Measurements from ENCODE around the gene SPTLC2.
A peak's percentile ranks its signal among the peaks of the same experiment; 100 is the strongest.
"Not testable (repeated sequence)": the region's sequence is repeated elsewhere in the genome, so short reads cannot be mapped to it uniquely, and the experiment has no call there.

Gene SPTLC2

GRCh38 chr14:77541905-77542304, 74.5 kb downstream of the SPTLC2 start:
- H3K9me3 ChIP-seq (ENCODE audit: control extremely low read depth in 1 of 5, control insufficient read depth in 4 of 5, insufficient read depth in 2 of 5, low read depth in 1 of 5, low read length in 4 of 5): no peaks in the 10 kb centered on the region
- peak in 2 of 3 donors; percentile 30 to 36 for DNase-seq
- H3K4me3 ChIP-seq (ENCODE audit: control insufficient read depth in 1 of 7, extremely low read depth in 1 of 7, insufficient read depth in 4 of 7, low read depth in 2 of 7, low read length in 6 of 7): peak overlapping the region in 2 of 7 experiments; percentile 52 to 57
- peak overlapping the region in 1 of 2 experiments; percentile 77 for H3K27ac ChIP-seq (ENCODE audit: insufficient read depth in 1 of 2, low read depth in 1 of 2, low read length in 2 of 2, poor library complexity in 1 of 2, severe bottlenecking in 2 of 2)
- WGBS (ENCODE audit: insufficient coverage): 70% methylated on average over 3 of the region's 4 CpGs
- H3K27me3 ChIP-seq (replicated peaks in 2 of 5; ENCODE audit: control insufficient read depth in 4 of 5, insufficient read depth in 5 of 5, low read length in 4 of 5): no peaks in the 10 kb centered on the region
- CTCF ChIA-PET: interaction anchor here (1.2 to 2.9 kb wide), 4 partner anchors 9 to 77 kb away, joined by 3 to 11 read pairs (median 4); no protein-coding TSS in a partner anchor
- H3K4me1 ChIP-seq (ENCODE audit: control extremely low read depth in 1 of 4, control insufficient read depth in 4 of 4, insufficient read depth in 4 of 4, low read length in 3 of 4): peaks cover 7 to 42% (median 31%) of the 10 kb centered on the region in 4 experiments
- POLR2A ChIA-PET: no interaction called here
- H3K36me3 ChIP-seq (ENCODE audit: control insufficient read depth in 4 of 4, insufficient read depth in 4 of 4, low read length in 3 of 4): peaks cover 3 to 23% (median 14%) of the 10 kb centered on the region in 4 experiments

- POLR2A ChIA-PET; CTCF ChIA-PET; H3K4me3 ChIP-seq (ENCODE audit: control insufficient read depth in 1 of 7, extremely low read depth in 1 of 7, insufficient read depth in 4 of 7, low read depth in 2 of 7, low read length in 6 of 7); H3K27ac ChIP-seq (ENCODE audit: insufficient read depth in 1 of 2, low read depth in 1 of 2, low read length in 2 of 2, poor library complexity in 1 of 2, severe bottlenecking in 2 of 2); H3K27me3 ChIP-seq (replicated peaks in 2 of 5; ENCODE audit: control insufficient read depth in 4 of 5, insufficient read depth in 5 of 5, low read length in 4 of 5); H3K9me3 ChIP-seq (ENCODE audit: control extremely low read depth in 1 of 5, control insufficient read depth in 4 of 5, insufficient read depth in 2 of 5, low read depth in 1 of 5, low read length in 4 of 5); DNase-seq: not testable (repeated sequence)
- WGBS (ENCODE audit: insufficient coverage): 100% methylated on average over 3 of the region's 5 CpGs
- Histone ChIP-seq H3K36me3 (ENCODE audit: control insufficient read depth in 4 of 4, insufficient read depth in 4 of 4, low read length in 3 of 4) (peaks cover 9 to 17% (median 13%) of the 10 kb centered on the region in 4 experiments), H3K4me1 (ENCODE audit: control extremely low read depth in 1 of 4, control insufficient read depth in 4 of 4, insufficient read depth in 4 of 4, low read length in 3 of 4) (peaks cover 0 to 14% (median 8%) of the 10 kb centered on the region in 4 experiments)
These were observed 79.5 kb downstream of the SPTLC2 start for GRCh38 chr14:77536951-77537350.

- CTCF ChIA-PET: no interaction called here
- H3K36me3 ChIP-seq (ENCODE audit: control insufficient read depth in 4 of 4, insufficient read depth in 4 of 4, low read length in 3 of 4): peaks cover 8 to 23% (median 18%) of the 10 kb centered on the region in 4 experiments
- POLR2A ChIA-PET: no interaction called here
These were observed 85.4 kb downstream of the SPTLC2 start for GRCh38 chr14:77531071-77531470.

GRCh38 chr14:77529963-77530362, 86.5 kb downstream of the SPTLC2 start:
- DNase-seq: no peak
- ChIA-PET POLR2A (no interaction called here), CTCF (interaction anchor here (1.9 kb wide), 1 partner anchor 21 kb away, joined by 11 read pairs; no protein-coding TSS in a partner anchor)
- Histone ChIP-seq H3K27me3 (replicated peaks in 2 of 5; ENCODE audit: control insufficient read depth in 4 of 5, insufficient read depth in 5 of 5, low read length in 4 of 5) (no peaks in the 10 kb centered on the region), H3K36me3 (ENCODE audit: control insufficient read depth in 4 of 4, insufficient read depth in 4 of 4, low read length in 3 of 4) (peaks cover 5 to 17% (median 12%) of the 10 kb centered on the region in 4 experiments), H3K4me3 (ENCODE audit: control insufficient read depth in 1 of 7, extremely low read depth in 1 of 7, insufficient read depth in 4 of 7, low read depth in 2 of 7, low read length in 6 of 7) (no peak overlapping the region), H3K4me1 (ENCODE audit: control extremely low read depth in 1 of 4, control insufficient read depth in 4 of 4, insufficient read depth in 4 of 4, low read length in 3 of 4) (no peaks in the 10 kb centered on the region), H3K27ac (ENCODE audit: insufficient read depth in 1 of 2, low read depth in 1 of 2, low read length in 2 of 2, poor library complexity in 1 of 2, severe bottlenecking in 2 of 2) (no peak overlapping the region), H3K9me3 (ENCODE audit: control extremely low read depth in 1 of 5, control insufficient read depth in 4 of 5, insufficient read depth in 2 of 5, low read depth in 1 of 5, low read length in 4 of 5) (no peaks in the 10 kb centered on the region)

More at GRCh38 chr14:77531071-77531470, 85.4 kb downstream of the SPTLC2 start:
- Histone ChIP-seq H3K9me3 (ENCODE audit: control extremely low read depth in 1 of 5, control insufficient read depth in 4 of 5, insufficient read depth in 2 of 5, low read depth in 1 of 5, low read length in 4 of 5) (no peaks in the 10 kb centered on the region), H3K27me3 (replicated peaks in 2 of 5; ENCODE audit: control insufficient read depth in 4 of 5, insufficient read depth in 5 of 5, low read length in 4 of 5) (no peaks in the 10 kb centered on the region), H3K4me1 (ENCODE audit: control extremely low read depth in 1 of 4, control insufficient read depth in 4 of 4, insufficient read depth in 4 of 4, low read length in 3 of 4) (no peaks in the 10 kb centered on the region), H3K27ac (ENCODE audit: insufficient read depth in 1 of 2, low read depth in 1 of 2, low read length in 2 of 2, poor library complexity in 1 of 2, severe bottlenecking in 2 of 2) (no peak overlapping the region), H3K4me3 (ENCODE audit: control insufficient read depth in 1 of 7, extremely low read depth in 1 of 7, insufficient read depth in 4 of 7, low read depth in 2 of 7, low read length in 6 of 7) (peak overlapping the region in 1 of 7 experiments; percentile 7)
- DNase-seq: no peak

GRCh38 chr14:77529213-77529612, 87.2 kb downstream of the SPTLC2 start:
- 60% methylated on average over 1 of the region's 2 CpGs for WGBS (ENCODE audit: insufficient coverage)
- H3K4me3 ChIP-seq (ENCODE audit: control insufficient read depth in 1 of 7, extremely low read depth in 1 of 7, insufficient read depth in 4 of 7, low read depth in 2 of 7, low read length in 6 of 7): no peak overlapping the region
- DNase-seq: no peak
- H3K36me3 ChIP-seq (ENCODE audit: control insufficient read depth in 4 of 4, insufficient read depth in 4 of 4, low read length in 3 of 4): peaks cover 3 to 19% (median 17%) of the 10 kb centered on the region in 4 experiments
- no peaks in the 10 kb centered on the region for H3K4me1 ChIP-seq (ENCODE audit: control extremely low read depth in 1 of 4, control insufficient read depth in 4 of 4, insufficient read depth in 4 of 4, low read length in 3 of 4)
- ChIA-PET CTCF (interaction anchor here (1.9 kb wide), 1 partner anchor 21 kb away, joined by 11 read pairs; no protein-coding TSS in a partner anchor), POLR2A (no interaction called here)
- no peaks in the 10 kb centered on the region for H3K27me3 ChIP-seq (replicated peaks in 2 of 5; ENCODE audit: control insufficient read depth in 4 of 5, insufficient read depth in 5 of 5, low read length in 4 of 5)
- H3K9me3 ChIP-seq (ENCODE audit: control extremely low read depth in 1 of 5, control insufficient read depth in 4 of 5, insufficient read depth in 2 of 5, low read depth in 1 of 5, low read length in 4 of 5): no peaks in the 10 kb centered on the region
- H3K27ac ChIP-seq (ENCODE audit: insufficient read depth in 1 of 2, low read depth in 1 of 2, low read length in 2 of 2, poor library complexity in 1 of 2, severe bottlenecking in 2 of 2): no peak overlapping the region

- 94% methylated on average over 3 of the region's 5 CpGs for WGBS (ENCODE audit: insufficient coverage)
- POLR2A ChIA-PET; H3K4me3 ChIP-seq (ENCODE audit: control insufficient read depth in 1 of 7, extremely low read depth in 1 of 7, insufficient read depth in 4 of 7, low read depth in 2 of 7, low read length in 6 of 7); H3K9me3 ChIP-seq (ENCODE audit: control extremely low read depth in 1 of 5, control insufficient read depth in 4 of 5, insufficient read depth in 2 of 5, low read depth in 1 of 5, low read length in 4 of 5); H3K4me1 ChIP-seq (ENCODE audit: control extremely low read depth in 1 of 4, control insufficient read depth in 4 of 4, insufficient read depth in 4 of 4, low read length in 3 of 4); H3K27ac ChIP-seq (ENCODE audit: insufficient read depth in 1 of 2, low read depth in 1 of 2, low read length in 2 of 2, poor library complexity in 1 of 2, severe bottlenecking in 2 of 2); H3K27me3 ChIP-seq (replicated peaks in 2 of 5; ENCODE audit: control insufficient read depth in 4 of 5, insufficient read depth in 5 of 5, low read length in 4 of 5); DNase-seq: not testable (repeated sequence)
- peaks cover 6 to 20% (median 17%) of the 10 kb centered on the region in 4 experiments for H3K36me3 ChIP-seq (ENCODE audit: control insufficient read depth in 4 of 4, insufficient read depth in 4 of 4, low read length in 3 of 4)
- CTCF ChIA-PET: interaction anchor here (1.9 kb wide), 1 partner anchor 22 kb away, joined by 11 read pairs; no protein-coding TSS in a partner anchor
These were observed 87.7 kb downstream of the SPTLC2 start for GRCh38 chr14:77528701-77529100.

GRCh38 chr14:77526266-77526665, 90.2 kb downstream of the SPTLC2 start:
- ChIA-PET CTCF (no interaction called here), POLR2A (no interaction called here)
- Histone ChIP-seq H3K36me3 (ENCODE audit: control insufficient read depth in 4 of 4, insufficient read depth in 4 of 4, low read length in 3 of 4) (peaks cover 7 to 33% (median 21%) of the 10 kb centered on the region in 4 experiments), H3K4me1 (ENCODE audit: control extremely low read depth in 1 of 4, control insufficient read depth in 4 of 4, insufficient read depth in 4 of 4, low read length in 3 of 4) (no peaks in the 10 kb centered on the region), H3K9me3 (ENCODE audit: control extremely low read depth in 1 of 5, control insufficient read depth in 4 of 5, insufficient read depth in 2 of 5, low read depth in 1 of 5, low read length in 4 of 5) (no peaks in the 10 kb centered on the region), H3K4me3 (ENCODE audit: control insufficient read depth in 1 of 7, extremely low read depth in 1 of 7, insufficient read depth in 4 of 7, low read depth in 2 of 7, low read length in 6 of 7) (no peak overlapping the region), H3K27me3 (replicated peaks in 2 of 5; ENCODE audit: control insufficient read depth in 4 of 5, insufficient read depth in 5 of 5, low read length in 4 of 5) (no peaks in the 10 kb centered on the region), H3K27ac (ENCODE audit: insufficient read depth in 1 of 2, low read depth in 1 of 2, low read length in 2 of 2, poor library complexity in 1 of 2, severe bottlenecking in 2 of 2) (no peak overlapping the region)
- DNase-seq: no peak
- no CpG with 5 or more reads among the region's 1 CpG for WGBS (ENCODE audit: insufficient coverage)

All from common myeloid progenitor, CD34-positive (primary cell).